GM23338 (cell line): ENCODE results near the gene IST1. TPM values are rescaled to one million over a fixed set of nuclear protein-coding genes. Genes with fewer than 3 reads are reported as not detected.

Source experiments
- ATAC-seq: fragments of 200-7000 bp; cut with Tn5 transposase; 3 replicates; pipeline ENCODE4 v1.9.1; 2020
- DNase-seq: peaks from one replicate; pipeline ENCODE4 v3.0.0-alpha.2; 2015; ENCODE audit warnings: low spot score
- H2AFZ ChIP-seq: fragments of 200-600 bp; sonication (generic); 2 replicates; pipeline ENCODE4 v1.8.0; 2016; ENCODE audit warnings: antibody characterized with exemption, mild to moderate bottlenecking, moderate library complexity
- H3F3A ChIP-seq: fragments of 200-600 bp; sonication (generic); replicated peaks from 2 replicates; pipeline ENCODE4 v1.8.0; 2017; ENCODE audit warnings: antibody characterized with exemption, mixed run types, low read depth
- H3K27ac ChIP-seq: fragments of 200-600 bp; sonication (generic); 2 replicates; pipeline ENCODE4 v1.6.1; 2016; ENCODE audit warnings: low read depth
- H3K27me3 ChIP-seq: fragments of 200-600 bp; sonication (generic); 2 replicates; pipeline ENCODE4 v1.8.0; 2016; ENCODE audit warnings: mild to moderate bottlenecking, mixed run types, moderate library complexity; ENCODE audit not compliant: insufficient read depth
- H3K36me3 ChIP-seq: fragments of 200-600 bp; sonication (generic); 2 replicates; pipeline ENCODE4 v1.8.0; 2016; ENCODE audit warnings: mild to moderate bottlenecking; ENCODE audit not compliant: insufficient read depth
- H3K4me1 ChIP-seq: fragments of 200-600 bp; sonication (generic); 2 replicates; pipeline ENCODE4 v1.8.0; 2016; ENCODE audit warnings: mild to moderate bottlenecking, moderate library complexity; ENCODE audit not compliant: insufficient read depth
- H3K4me2 ChIP-seq: fragments of 200-600 bp; sonication (generic); 2 replicates; pipeline ENCODE4 v1.7.1; 2017; ENCODE audit warnings: mixed run types
- H3K4me3 ChIP-seq: fragments of 200-600 bp; sonication (generic); 2 replicates; pipeline ENCODE4 v1.6.1; 2016; ENCODE audit warnings: mixed run types
- H3K79me2 ChIP-seq: fragments of 200-600 bp; sonication (generic); replicated peaks from 2 replicates; pipeline ENCODE4 v1.8.0; 2017; ENCODE audit warnings: mild to moderate bottlenecking; ENCODE audit not compliant: insufficient read depth
- H3K9me2 ChIP-seq: fragments of 200-600 bp; sonication (generic); 2 replicates; pipeline ENCODE4 v1.8.0; 2017; ENCODE audit not compliant: insufficient read depth
- H4K20me1 ChIP-seq: fragments of 200-600 bp; sonication (generic); replicated peaks from 2 replicates; pipeline ENCODE4 v1.8.0; 2017; ENCODE audit warnings: mild to moderate bottlenecking; ENCODE audit not compliant: insufficient read depth
- H3K27ac Mint-ChIP-seq: 2 replicates; pipeline ENCODE4 v1.8.0; 2020; ENCODE audit warnings: inconsistent platforms, mild to moderate bottlenecking, moderate library complexity, mixed read lengths
- H3K27me3 Mint-ChIP-seq: 3 replicates; pipeline ENCODE4 v1.8.0; 2022; ENCODE audit warnings: low read depth, mild to moderate bottlenecking, moderate library complexity, mixed read lengths, inconsistent platforms; ENCODE audit not compliant: insufficient read depth, poor library complexity
- H3K36me3 Mint-ChIP-seq: 3 replicates; pipeline ENCODE4 v1.8.0; 2021; ENCODE audit warnings: low read depth, mild to moderate bottlenecking, inconsistent platforms, moderate library complexity, mixed read lengths
- H3K4me1 Mint-ChIP-seq: 3 replicates; pipeline ENCODE4 v1.8.0; 2020; ENCODE audit warnings: mild to moderate bottlenecking, inconsistent platforms, mixed read lengths
- H3K4me3 Mint-ChIP-seq: 3 replicates; pipeline ENCODE4 v1.8.0; 2021; ENCODE audit warnings: moderate library complexity, mild to moderate bottlenecking, inconsistent platforms, mixed read lengths
- H3K9me3 Mint-ChIP-seq: 3 replicates; pipeline ENCODE4 v1.8.0; 2020; ENCODE audit warnings: moderate library complexity, mild to moderate bottlenecking, inconsistent platforms, mixed read lengths
- CREB1 ChIP-seq: fragments of 250-450 bp; sonication (Bioruptor Pico); IDR thresholded peaks from 2 replicates; pipeline ENCODE4 v1.5.0; 2020; ENCODE audit warnings: low read depth, mild to moderate bottlenecking, moderate library complexity
- CTCF ChIP-seq, 2 experiments: fragments of 200-600 bp in 1 of 2; sonication (generic) in 1 of 2; conservative IDR thresholded peaks; 2 replicates each; pipeline versions ENCODE4 v1.5.1 to v1.6.1; 2016 to 2017; ENCODE audit warnings: antibody characterized with exemption in 2 of 2, low read depth in 2 of 2, mild to moderate bottlenecking in 2 of 2, moderate library complexity in 1 of 2
- EZH2 ChIP-seq: fragments of 200-600 bp; sonication (generic); IDR thresholded peaks from one replicate; pipeline ENCODE4 v1.8.0; 2017; ENCODE audit warnings: antibody characterized with exemption, mild to moderate bottlenecking, low read depth; ENCODE audit not compliant: unreplicated experiment
- EZH2phosphoT487 ChIP-seq: fragments of 200-600 bp; sonication (generic); IDR thresholded peaks from one replicate; pipeline ENCODE4 v1.8.1; 2018; ENCODE audit warnings: antibody characterized with exemption; ENCODE audit not compliant: unreplicated experiment
- JUNB ChIP-seq: IDR thresholded peaks from one replicate; pipeline ENCODE4 v1.6.1; 2016; ENCODE audit warnings: antibody characterized with exemption; ENCODE audit not compliant: unreplicated experiment
- NANOG ChIP-seq: IDR thresholded peaks from 2 replicates; pipeline ENCODE4 v1.6.1; 2016; ENCODE audit warnings: antibody characterized with exemption, borderline replicate concordance
- POLR2AphosphoS5 ChIP-seq: IDR thresholded peaks from 2 replicates; pipeline ENCODE4 v1.6.1; 2016; ENCODE audit warnings: antibody characterized with exemption, low read depth
- REST ChIP-seq: IDR thresholded peaks from one replicate; pipeline ENCODE4 v1.6.1; 2018; ENCODE audit warnings: antibody characterized with exemption; ENCODE audit not compliant: unreplicated experiment
- STAT1 ChIP-seq: IDR thresholded peaks from one replicate; pipeline ENCODE4 v1.6.1; 2016; ENCODE audit warnings: antibody characterized with exemption; ENCODE audit not compliant: unreplicated experiment
- ZNF114 ChIP-seq: fragments of 250-450 bp; sonication (Bioruptor Pico); IDR thresholded peaks from 2 replicates; pipeline ENCODE4 v1.5.0; 2020; ENCODE audit warnings: mild to moderate bottlenecking, moderate library complexity
- ZNF331 ChIP-seq: fragments of 250-450 bp; sonication (Bioruptor Pico); IDR thresholded peaks from 2 replicates; pipeline ENCODE4 v1.5.0; 2020; ENCODE audit warnings: low read depth, mild to moderate bottlenecking, moderate library complexity
- polyA plus RNA-seq: library from polyadenylated mRNA; unstranded; fragments of >200 nt; fragmentation: Nextera tagmentation; extraction: Ambion mirVana; gene quantifications from 2 replicates; pipeline ENCODE4 v1.2.1, GENCODE V29; 2016
- total RNA-seq: library from RNA; depleted of rRNA; stranded (reverse); fragments of >200 nt; shearing (Covaris generic); gene quantifications from 2 replicates; pipeline ENCODE4 v1.2.3, GENCODE V29; 2014
- TF ChIP-seq, protein P1 (sequence below): IDR thresholded peaks from 2 replicates; pipeline ENCODE4 v1.6.1; 2016; ENCODE audit warnings: antibody characterized with exemption
- TF ChIP-seq, protein P2 (sequence below): fragments of 250-450 bp; sonication (Bioruptor Pico); IDR thresholded peaks from 2 replicates; pipeline ENCODE4 v1.5.0; 2020; ENCODE audit warnings: mild to moderate bottlenecking, moderate library complexity

Gene IST1
- total and polyA plus RNA-seq, 2 experiments from 2014 or later: 108 to 234 TPM

DNA sequence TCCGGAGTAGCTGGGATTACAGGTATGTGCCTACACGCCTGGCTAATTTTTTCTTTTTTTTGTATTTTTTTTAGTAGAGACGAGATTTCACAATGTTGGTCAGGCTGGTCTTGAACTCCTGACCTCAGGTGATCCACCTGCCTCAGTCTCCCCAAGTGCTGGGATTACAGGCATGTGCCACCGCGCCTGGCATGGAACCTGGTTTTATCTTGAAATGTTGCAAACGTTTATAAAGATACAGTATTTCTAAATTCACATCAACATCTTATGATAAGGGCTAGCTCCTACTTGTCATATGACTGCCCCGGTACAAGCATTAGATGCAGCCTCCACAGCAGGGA is 1.5 kb upstream of the IST1 start:
- peaks cover 8% of the 10 kb centered on the region; the same call in 1 of the 2 replicates for H3K36me3 ChIP-seq
- H3K27ac ChIP-seq: peak overlapping the region; percentile 99; the same call in 1 of the 2 replicates
- no peaks in the 10 kb centered on the region for H3K27me3 ChIP-seq
- Mint-ChIP-seq H3K36me3 (peaks cover 14% of the 10 kb centered on the region), H3K4me1 (peaks cover 9% of the 10 kb centered on the region), H3K9me3 (no peaks in the 10 kb centered on the region; the same call in 2 of the 3 replicates), H3K27me3 (peaks cover 12% of the 10 kb centered on the region), H3K27ac (peak overlapping the region; percentile 97), H3K4me3 (peak overlapping the region; percentile 97)
- peak overlapping the region; percentile 100 for H3K4me3 ChIP-seq
- ATAC-seq (no peak), DNase-seq (no peak)
- peaks cover 28% of the 10 kb centered on the region for H4K20me1 ChIP-seq
- no peaks in the 10 kb centered on the region for H3K9me2 ChIP-seq
- H3K4me1 ChIP-seq: peaks cover 13% of the 10 kb centered on the region; the same call in 1 of the 2 replicates
- H2AFZ ChIP-seq: no peak overlapping the region
- peak overlapping the region; percentile 99 for H3K4me2 ChIP-seq
- TF ChIP-seq POLR2AphosphoS5 (no peak), CTCF (conservative IDR thresholded peaks at IDR 0.05; ENCODE audit: low read depth in 2 of 2) (no peak), JUNB (no peak), REST (no peak), ZNF331 (CRISPR knock-in tag) (no peak), EZH2phosphoT487 (no peak), NANOG (no peak), CREB1 (CRISPR knock-in tag) (no peak), EZH2 (no peak), STAT1 (no peak), ZNF114 (CRISPR knock-in tag) (no peak)
- TF ChIP-seq, protein P1, sequence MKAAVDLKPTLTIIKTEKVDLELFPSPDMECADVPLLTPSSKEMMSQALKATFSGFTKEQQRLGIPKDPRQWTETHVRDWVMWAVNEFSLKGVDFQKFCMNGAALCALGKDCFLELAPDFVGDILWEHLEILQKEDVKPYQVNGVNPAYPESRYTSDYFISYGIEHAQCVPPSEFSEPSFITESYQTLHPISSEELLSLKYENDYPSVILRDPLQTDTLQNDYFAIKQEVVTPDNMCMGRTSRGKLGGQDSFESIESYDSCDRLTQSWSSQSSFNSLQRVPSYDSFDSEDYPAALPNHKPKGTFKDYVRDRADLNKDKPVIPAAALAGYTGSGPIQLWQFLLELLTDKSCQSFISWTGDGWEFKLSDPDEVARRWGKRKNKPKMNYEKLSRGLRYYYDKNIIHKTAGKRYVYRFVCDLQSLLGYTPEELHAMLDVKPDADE: no peak
- TF ChIP-seq, protein P2, sequence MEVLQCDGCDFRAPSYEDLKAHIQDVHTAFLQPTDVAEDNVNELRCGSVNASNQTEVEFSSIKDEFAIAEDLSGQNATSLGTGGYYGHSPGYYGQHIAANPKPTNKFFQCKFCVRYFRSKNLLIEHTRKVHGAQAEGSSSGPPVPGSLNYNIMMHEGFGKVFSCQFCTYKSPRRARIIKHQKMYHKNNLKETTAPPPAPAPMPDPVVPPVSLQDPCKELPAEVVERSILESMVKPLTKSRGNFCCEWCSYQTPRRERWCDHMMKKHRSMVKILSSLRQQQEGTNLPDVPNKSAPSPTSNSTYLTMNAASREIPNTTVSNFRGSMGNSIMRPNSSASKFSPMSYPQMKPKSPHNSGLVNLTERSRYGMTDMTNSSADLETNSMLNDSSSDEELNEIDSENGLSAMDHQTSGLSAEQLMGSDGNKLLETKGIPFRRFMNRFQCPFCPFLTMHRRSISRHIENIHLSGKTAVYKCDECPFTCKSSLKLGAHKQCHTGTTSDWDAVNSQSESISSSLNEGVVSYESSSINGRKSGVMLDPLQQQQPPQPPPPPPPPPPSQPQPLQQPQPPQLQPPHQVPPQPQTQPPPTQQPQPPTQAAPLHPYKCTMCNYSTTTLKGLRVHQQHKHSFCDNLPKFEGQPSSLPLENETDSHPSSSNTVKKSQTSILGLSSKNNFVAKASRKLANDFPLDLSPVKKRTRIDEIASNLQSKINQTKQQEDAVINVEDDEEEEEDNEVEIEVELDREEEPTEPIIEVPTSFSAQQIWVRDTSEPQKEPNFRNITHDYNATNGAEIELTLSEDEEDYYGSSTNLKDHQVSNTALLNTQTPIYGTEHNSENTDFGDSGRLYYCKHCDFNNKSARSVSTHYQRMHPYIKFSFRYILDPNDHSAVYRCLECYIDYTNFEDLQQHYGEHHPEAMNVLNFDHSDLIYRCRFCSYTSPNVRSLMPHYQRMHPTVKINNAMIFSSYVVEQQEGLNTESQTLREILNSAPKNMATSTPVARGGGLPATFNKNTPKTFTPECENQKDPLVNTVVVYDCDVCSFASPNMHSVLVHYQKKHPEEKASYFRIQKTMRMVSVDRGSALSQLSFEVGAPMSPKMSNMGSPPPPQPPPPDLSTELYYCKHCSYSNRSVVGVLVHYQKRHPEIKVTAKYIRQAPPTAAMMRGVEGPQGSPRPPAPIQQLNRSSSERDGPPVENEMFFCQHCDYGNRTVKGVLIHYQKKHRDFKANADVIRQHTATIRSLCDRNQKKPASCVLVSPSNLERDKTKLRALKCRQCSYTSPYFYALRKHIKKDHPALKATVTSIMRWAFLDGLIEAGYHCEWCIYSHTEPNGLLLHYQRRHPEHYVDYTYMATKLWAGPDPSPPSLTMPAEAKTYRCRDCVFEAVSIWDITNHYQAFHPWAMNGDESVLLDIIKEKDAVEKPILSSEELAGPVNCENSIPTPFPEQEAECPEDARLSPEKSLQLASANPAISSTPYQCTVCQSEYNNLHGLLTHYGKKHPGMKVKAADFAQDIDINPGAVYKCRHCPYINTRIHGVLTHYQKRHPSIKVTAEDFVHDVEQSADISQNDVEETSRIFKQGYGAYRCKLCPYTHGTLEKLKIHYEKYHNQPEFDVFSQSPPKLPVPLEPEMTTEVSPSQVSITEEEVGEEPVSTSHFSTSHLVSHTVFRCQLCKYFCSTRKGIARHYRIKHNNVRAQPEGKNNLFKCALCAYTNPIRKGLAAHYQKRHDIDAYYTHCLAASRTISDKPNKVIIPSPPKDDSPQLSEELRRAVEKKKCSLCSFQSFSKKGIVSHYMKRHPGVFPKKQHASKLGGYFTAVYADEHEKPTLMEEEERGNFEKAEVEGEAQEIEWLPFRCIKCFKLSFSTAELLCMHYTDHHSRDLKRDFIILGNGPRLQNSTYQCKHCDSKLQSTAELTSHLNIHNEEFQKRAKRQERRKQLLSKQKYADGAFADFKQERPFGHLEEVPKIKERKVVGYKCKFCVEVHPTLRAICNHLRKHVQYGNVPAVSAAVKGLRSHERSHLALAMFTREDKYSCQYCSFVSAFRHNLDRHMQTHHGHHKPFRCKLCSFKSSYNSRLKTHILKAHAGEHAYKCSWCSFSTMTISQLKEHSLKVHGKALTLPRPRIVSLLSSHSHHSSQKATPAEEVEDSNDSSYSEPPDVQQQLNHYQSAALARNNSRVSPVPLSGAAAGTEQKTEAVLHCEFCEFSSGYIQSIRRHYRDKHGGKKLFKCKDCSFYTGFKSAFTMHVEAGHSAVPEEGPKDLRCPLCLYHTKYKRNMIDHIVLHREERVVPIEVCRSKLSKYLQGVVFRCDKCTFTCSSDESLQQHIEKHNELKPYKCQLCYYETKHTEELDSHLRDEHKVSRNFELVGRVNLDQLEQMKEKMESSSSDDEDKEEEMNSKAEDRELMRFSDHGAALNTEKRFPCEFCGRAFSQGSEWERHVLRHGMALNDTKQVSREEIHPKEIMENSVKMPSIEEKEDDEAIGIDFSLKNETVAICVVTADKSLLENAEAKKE (CRISPR knock-in tag): no peak
- peaks cover 38% of the 10 kb centered on the region for H3K79me2 ChIP-seq
- peaks cover 6% of the 10 kb centered on the region; the same call in 1 of the 2 replicates for H3F3A ChIP-seq
